ENCODE data around the gene NR1H2.
"Not testable (repeated sequence)": the region's sequence is repeated elsewhere in the genome, so short reads cannot be mapped to it uniquely, and the experiment has no call there.

The NR1H2 gene

GRCh38 chr19:50376166-50377050, at the start of gene NR1H2:
Gene NR1H2, plus strand, starts transcription at chr19:50376457. Its CDS starts 1,149 bp downstream, at chr19:50377606.
- DNase-seq, result peak; percentile 97

- DNase-seq, result no peak
These were observed 49.2 kb upstream of the NR1H2 start for GRCh38 chr19:50327013-50327412.

DNA sequence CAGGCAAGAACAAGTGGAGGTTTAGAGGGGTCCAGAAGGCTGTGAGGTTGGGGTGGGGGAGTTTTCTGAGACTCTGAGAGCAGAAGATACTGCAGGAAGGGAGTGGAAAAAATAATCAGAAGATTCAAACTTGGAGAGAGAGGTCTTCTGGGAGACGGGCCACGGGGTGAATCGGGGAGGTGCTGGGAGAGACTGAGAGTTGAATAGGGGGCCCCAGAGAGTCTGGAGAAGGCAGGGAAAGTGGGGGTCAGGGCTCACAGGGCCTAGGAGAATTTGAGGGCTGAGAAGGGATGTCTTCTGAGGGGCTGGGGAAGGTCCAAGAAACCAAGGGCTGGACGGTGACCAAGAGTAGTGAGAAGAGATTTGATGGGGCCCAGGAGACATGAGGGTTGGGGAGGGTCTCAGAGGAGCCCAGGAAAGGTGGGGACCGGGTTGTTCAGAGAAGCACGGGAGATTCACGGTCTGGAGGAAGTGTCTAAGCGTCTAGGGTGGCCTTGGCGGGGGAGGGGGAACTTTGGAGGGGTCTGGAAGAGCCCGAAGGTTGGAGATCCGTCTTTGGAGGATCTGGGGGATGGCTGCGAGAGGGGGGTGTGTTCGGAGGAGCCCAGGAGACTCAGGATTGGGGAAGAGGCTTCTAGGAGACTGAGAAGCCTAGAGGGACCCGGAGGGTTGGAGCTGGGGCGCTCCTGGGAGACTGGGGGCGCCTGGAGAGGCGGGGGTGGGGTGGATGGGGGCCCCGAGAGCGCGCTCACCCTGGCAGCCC, 48.6 kb upstream of the NR1H2 start:
- no peak for DNase-seq

- no peak for DNase-seq
These were observed 47.9 kb upstream of the NR1H2 start for GRCh38 chr19:50328224-50328872.

- no peak for DNase-seq
These were observed 47.4 kb upstream of the NR1H2 start for GRCh38 chr19:50328873-50329145.

DNA sequence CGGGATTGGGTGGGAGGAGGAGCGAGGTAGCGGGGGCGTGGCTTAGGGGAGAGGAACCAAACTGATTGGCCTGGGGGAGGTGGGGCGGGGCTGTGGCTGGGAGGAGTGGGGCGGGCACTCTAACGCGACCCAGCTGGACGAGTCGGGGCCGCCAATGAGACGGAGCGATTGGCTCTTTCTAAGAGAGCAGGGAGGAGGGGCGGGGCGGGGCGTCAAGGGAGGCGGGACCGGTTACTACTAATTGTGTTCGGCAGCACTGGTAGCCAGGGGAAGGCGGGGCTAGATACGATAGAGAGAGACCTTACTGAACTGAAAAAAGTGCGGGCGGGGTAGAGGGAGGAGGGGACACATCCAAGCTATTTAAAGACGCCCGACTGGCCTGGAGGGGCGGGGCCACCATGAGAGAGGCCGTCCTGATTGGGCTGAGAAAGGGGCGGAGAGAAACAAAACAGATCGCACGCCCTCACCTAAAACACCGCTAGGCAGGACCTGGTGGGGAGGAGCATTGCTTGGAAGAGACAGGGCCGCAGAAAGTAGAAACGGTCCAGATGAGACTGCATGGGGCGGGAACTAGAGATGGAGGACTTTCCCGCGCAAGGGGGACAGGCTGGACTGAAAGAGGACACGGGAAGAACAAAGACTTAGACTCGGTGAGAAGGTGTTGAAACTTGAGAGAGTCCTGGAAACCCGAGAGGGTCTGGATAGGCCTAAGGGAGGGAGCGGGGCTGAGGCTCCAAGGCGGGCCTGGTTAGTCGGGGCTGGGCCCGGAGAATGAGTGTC, 46.9 kb upstream of the NR1H2 start, which contains the start of gene KCNC3:
Gene KCNC3, minus strand, starts transcription at position 232 of the 780 bp plus-strand sequence. CDS start 295 bp downstream, outside the sequence.
- peak; percentile 100 for DNase-seq

GRCh38 chr19:50329926-50330294, 46.3 kb upstream of the NR1H2 start:
- not testable (repeated sequence) for DNase-seq

DNA sequence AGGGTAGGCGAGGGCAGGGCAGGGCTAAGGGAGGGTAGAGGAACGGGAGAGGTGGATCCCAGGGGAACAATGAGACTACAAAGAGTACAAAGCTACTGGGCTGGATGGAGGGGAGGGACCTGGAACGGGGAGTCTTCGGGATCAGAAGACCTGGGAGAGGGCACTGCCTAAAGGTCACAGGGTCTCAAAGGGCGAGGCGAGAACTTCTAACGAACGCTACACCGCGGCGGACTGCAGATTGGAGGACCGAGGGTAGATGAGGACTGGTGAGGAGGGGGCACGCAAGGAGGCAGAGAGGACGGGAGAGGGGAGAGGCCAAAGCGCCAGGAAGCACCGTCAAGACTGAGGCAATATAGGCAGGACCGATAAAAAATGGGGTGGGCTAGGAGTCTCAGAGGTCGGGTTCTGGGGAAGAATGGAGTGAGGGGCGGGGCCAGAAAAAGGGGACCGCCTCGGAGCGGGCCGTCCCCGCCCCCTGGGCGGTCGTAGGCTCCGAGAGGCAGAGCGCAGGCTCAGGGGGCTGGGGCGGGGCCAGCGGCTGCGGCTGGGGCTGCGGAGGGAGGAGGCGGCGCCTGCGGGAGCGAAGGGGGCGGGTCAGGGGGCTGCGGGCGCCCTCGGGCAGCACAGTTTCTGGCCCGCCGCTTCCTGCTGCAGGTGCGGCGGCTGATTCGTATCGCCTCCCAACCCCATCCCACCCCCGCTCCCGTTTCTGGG, 45.7 kb upstream of the NR1H2 start:
- peak; percentile 83 for DNase-seq

DNA sequence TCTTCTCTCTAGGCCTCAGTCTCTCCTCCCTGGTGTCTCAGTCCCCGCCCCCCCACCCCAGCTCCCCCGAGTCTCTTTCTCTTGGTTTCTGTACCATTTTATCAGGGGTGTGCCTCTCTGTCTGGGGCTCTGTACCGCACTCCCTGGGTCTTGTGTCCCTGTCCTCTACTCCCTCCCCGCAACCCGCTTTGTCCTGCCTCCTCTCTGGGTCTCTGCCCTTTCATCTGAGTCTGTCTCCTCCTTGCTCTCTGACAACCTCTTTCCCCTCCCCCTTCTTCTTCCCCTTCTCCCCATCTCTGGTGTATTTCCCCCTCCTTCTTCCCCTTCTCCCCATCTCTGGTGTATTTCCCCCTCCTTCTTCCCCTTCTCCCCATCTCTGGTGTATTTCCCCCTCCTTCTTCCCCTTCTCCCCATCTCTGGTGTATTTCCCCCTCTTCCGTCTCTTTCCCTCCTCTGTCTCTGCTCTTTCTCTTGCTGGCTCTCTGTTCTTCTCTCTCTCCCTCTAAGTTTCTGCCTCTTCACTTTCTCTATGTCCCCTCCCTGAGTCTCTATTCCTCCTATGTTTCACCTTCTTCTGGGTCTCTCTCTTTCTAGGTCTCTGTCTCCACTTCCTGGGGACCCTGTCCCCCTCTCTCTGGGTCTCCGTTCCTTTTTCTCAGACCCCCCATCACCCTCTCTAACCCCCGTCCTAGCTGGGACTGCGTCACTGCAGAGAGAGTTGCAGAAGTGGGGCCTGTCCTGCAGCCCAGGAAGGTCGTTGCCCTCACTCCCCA, 44.9 kb upstream of the NR1H2 start:
- no peak for DNase-seq

DNA sequence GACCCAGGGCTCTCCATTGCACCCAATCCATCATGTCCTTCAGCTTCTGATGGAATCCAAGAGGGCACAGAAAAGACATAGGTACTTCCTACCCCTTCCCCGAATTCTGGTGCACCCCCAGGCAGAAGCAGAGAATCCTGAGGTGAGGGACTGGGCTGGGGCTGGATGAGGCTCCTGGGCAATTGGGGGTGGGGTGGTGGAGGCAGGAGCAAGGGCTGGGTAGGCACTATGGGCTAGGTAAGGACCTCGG, 44.3 kb upstream of the NR1H2 start:
- DNase-seq, result no peak

GRCh38 chr19:50332244-50333038, 43.8 kb upstream of the NR1H2 start:
- no peak for DNase-seq

GRCh38 chr19:50333235-50333736, 43.0 kb upstream of the NR1H2 start:
- peak; percentile 96 for DNase-seq

GRCh38 chr19:50333737-50334617, 42.3 kb upstream of the NR1H2 start:
- peak; percentile 86 for DNase-seq

GRCh38 chr19:50334741-50335421, 41.4 kb upstream of the NR1H2 start:
- DNase-seq, result no peak

GRCh38 chr19:50337031-50337430, 39.2 kb upstream of the NR1H2 start:
- not testable (repeated sequence) for DNase-seq

DNA sequence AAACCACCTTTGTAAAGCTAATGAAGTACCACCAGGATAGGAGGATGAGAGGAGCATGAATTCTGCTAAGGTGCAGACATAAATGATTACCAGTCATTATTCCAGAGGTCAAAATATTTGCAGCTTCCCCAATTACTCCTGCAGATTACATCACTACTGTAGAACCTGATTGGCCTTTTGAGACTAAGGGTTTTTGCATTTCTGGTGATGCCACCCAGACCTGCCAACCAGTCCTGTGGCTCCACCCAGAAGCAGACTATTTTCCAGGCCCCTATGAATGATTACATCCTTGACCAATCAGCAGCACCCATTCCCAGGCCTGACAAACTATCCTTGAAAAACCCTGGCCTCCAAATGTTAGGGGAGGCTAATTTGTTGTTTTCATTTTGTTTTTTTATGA, 35.9 kb upstream of the NR1H2 start:
- no peak for DNase-seq

DNA sequence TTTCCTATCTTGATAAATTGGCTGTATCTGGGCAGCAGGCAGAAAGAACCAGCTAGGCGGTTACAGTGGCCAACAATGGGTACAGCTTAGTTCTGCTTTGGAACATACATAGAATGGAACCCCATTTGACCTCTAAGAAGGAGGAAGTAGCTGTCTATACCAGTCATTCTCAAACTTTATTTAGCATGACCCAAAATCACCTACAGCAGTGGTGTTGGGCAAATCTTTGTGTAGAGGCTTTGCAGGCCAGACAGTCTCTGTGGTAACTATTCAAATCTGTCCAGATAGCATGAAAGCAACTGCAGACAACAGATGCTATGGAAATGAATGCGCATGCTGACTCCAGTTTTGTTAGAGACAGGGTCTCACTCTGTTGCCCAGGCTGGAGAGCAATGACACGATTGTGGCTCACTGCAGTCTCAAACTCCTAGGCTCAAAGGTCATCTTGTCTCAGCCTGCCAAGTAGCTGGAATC, 35.1 kb upstream of the NR1H2 start:
- no peak for DNase-seq

- DNase-seq, result no peak
These were observed 31.5 kb upstream of the NR1H2 start for GRCh38 chr19:50344661-50345318.

Data from NCI-H2029 (cell line).